ENCODE measurements around the gene GPALPP1.

- TF ChIP-seq, protein P1, sequence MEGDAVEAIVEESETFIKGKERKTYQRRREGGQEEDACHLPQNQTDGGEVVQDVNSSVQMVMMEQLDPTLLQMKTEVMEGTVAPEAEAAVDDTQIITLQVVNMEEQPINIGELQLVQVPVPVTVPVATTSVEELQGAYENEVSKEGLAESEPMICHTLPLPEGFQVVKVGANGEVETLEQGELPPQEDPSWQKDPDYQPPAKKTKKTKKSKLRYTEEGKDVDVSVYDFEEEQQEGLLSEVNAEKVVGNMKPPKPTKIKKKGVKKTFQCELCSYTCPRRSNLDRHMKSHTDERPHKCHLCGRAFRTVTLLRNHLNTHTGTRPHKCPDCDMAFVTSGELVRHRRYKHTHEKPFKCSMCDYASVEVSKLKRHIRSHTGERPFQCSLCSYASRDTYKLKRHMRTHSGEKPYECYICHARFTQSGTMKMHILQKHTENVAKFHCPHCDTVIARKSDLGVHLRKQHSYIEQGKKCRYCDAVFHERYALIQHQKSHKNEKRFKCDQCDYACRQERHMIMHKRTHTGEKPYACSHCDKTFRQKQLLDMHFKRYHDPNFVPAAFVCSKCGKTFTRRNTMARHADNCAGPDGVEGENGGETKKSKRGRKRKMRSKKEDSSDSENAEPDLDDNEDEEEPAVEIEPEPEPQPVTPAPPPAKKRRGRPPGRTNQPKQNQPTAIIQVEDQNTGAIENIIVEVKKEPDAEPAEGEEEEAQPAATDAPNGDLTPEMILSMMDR (IDR thresholded peaks at IDR 0.05) = no peak
- TF ChIP-seq EZH2phosphoT487 (IDR thresholded peaks at IDR 0.05) = no peak
- TF ChIP-seq EZH2 (IDR thresholded peaks at IDR 0.05) = no peak
These were observed 27.6 kb downstream of the GPALPP1 start for GRCh38 chr13:45016792-45017425.
